SK-N-SH (cell line): ENCODE results near the gene LRRC34. TPM values are rescaled to one million over a fixed set of nuclear protein-coding genes. Genes with fewer than 3 reads are reported as not detected.
A peak's percentile ranks its signal among the peaks of the same experiment; 100 is the strongest.

Experiments used
- CTCF ChIA-PET: fragments of 300-600, 350-600 bp; formaldehyde crosslinking; extraction: SDS; loops from one replicate; lab custom pipeline; 2021; lab: Yijun Ruan, JAX
- POLR2A ChIA-PET: fragments of 350-600 bp; sonication (Branson Sonifier 250); formaldehyde crosslinking; extraction: SDS; loops from one replicate; lab custom pipeline; 2020; ENCODE audit warnings: antibody characterized with exemption, inconsistent platforms; lab: Yijun Ruan, JAX
- DNase-seq: peaks from one replicate; pipeline ENCODE4 v3.0.0; 2012
- H2AFZ ChIP-seq: fragments of 200-600 bp; sonication (generic); 2 replicates; pipeline ENCODE4 v1.8.1; 2016; ENCODE audit warnings: antibody characterized with exemption, mild to moderate bottlenecking, low read depth
- H3F3A ChIP-seq: fragments of 200-600 bp; sonication (generic); replicated peaks from 2 replicates; pipeline ENCODE3; 2016; ENCODE audit warnings: antibody characterized with exemption, mild to moderate bottlenecking; ENCODE audit not compliant: insufficient read depth
- H3K27ac ChIP-seq, 2 experiments: fragments of 200-500 bp in 1 of 2; fragments of 200-600 bp in 1 of 2; sonication (Bioruptor generic) in 1 of 2; sonication (generic), shearing (Covaris generic) in 1 of 2; 2 replicates each; pipeline versions ENCODE4 v1.5.1 to v1.6.1; 2014 to 2016; ENCODE audit warnings: low read depth in 2 of 2, inconsistent platforms in 1 of 2, low read length in 1 of 2, mild to moderate bottlenecking in 1 of 2, mixed read lengths in 1 of 2
- H3K27me3 ChIP-seq: fragments of 200-600 bp; sonication (generic), shearing (Covaris generic); 2 replicates; pipeline ENCODE4 v1.6.1; 2016; ENCODE audit warnings: mixed run types; ENCODE audit not compliant: insufficient read depth
- H3K36me3 ChIP-seq, 2 experiments: fragments of 200-500 bp in 1 of 2; fragments of 200-600 bp in 1 of 2; sonication (Bioruptor generic) in 1 of 2; sonication (generic) in 1 of 2; replicated peaks in 1 of 2; 2 replicates each; pipeline versions ENCODE3 to v1.5.1; 2014 to 2016; ENCODE audit warnings: low read length in 1 of 2, mild to moderate bottlenecking in 1 of 2; ENCODE audit not compliant: insufficient read depth in 2 of 2, control insufficient read depth in 1 of 2
- H3K4me1 ChIP-seq, 2 experiments: fragments of 200-500 bp in 1 of 2; fragments of 200-600 bp in 1 of 2; sonication (Bioruptor generic) in 1 of 2; sonication (generic), shearing (Covaris generic) in 1 of 2; 2 replicates each; pipeline versions ENCODE4 v1.5.1 to v1.6.1; 2014 to 2016; ENCODE audit warnings: low read depth in 1 of 2, low read length in 1 of 2, mixed run types in 1 of 2; ENCODE audit not compliant: insufficient read depth in 2 of 2, control insufficient read depth in 1 of 2
- H3K4me2 ChIP-seq: fragments of 200-600 bp; sonication (generic), shearing (Covaris generic); 2 replicates; pipeline ENCODE4 v1.6.1; 2017; ENCODE audit warnings: mixed run types
- H3K4me3 ChIP-seq, 2 experiments: fragments of 200-500 bp in 1 of 2; fragments of 200-600 bp in 1 of 2; sonication (Bioruptor generic) in 1 of 2; sonication (generic), shearing (Covaris generic) in 1 of 2; 2 replicates each; pipeline versions ENCODE4 v1.5.1 to v1.8.1; 2014 to 2016; ENCODE audit warnings: low read depth in 2 of 2, inconsistent platforms in 1 of 2, low read length in 1 of 2, mild to moderate bottlenecking in 1 of 2, mixed read lengths in 1 of 2, moderate library complexity in 1 of 2
- H3K79me2 ChIP-seq: fragments of 200-600 bp; sonication (generic); 2 replicates; pipeline ENCODE4 v1.8.1; 2017; ENCODE audit warnings: mild to moderate bottlenecking; ENCODE audit not compliant: insufficient read depth
- H3K9ac ChIP-seq: fragments of 200-600 bp; sonication (generic); 2 replicates; pipeline ENCODE4 v1.6.1; 2017; ENCODE audit warnings: mixed run types
- H3K9me2 ChIP-seq: fragments of 200-600 bp; sonication (generic); 2 replicates; pipeline ENCODE4 v1.6.1; 2017; ENCODE audit warnings: mixed run types
- H3K9me3 ChIP-seq: fragments of 200-600 bp; sonication (generic); 2 replicates; pipeline ENCODE4 v1.6.1; 2017; ENCODE audit warnings: mixed run types, mild to moderate bottlenecking, moderate library complexity
- H4K20me1 ChIP-seq: fragments of 200-600 bp; sonication (generic); 2 replicates; pipeline ENCODE4 v1.6.1; 2017; ENCODE audit warnings: mild to moderate bottlenecking, mixed run types; ENCODE audit not compliant: insufficient read depth
- ELF1 ChIP-seq: IDR thresholded peaks from 2 replicates; pipeline ENCODE4 v1.4.0; 2012
- FOXJ3 ChIP-seq: sonication (generic); formaldehyde crosslinking; IDR thresholded peaks from 2 replicates; pipeline ENCODE4 v1.5.1; 2020; ENCODE audit warnings: mild to moderate bottlenecking, missing genetic modification reagents
- FOXM1 ChIP-seq: IDR thresholded peaks from 2 replicates; pipeline ENCODE4 v1.4.0; 2012; ENCODE audit warnings: low read depth, mild to moderate bottlenecking
- GABPA ChIP-seq: IDR thresholded peaks from 2 replicates; pipeline ENCODE4 v1.4.0; 2012; ENCODE audit warnings: low read depth, mild to moderate bottlenecking
- MXI1 ChIP-seq: IDR thresholded peaks from 2 replicates; pipeline ENCODE4 v1.6.1; 2012; ENCODE audit warnings: mild to moderate bottlenecking, low read depth, low read length, improper control_type of control experiment
- NFIC ChIP-seq: IDR thresholded peaks from 2 replicates; pipeline ENCODE4 v1.4.0; 2012; ENCODE audit warnings: borderline replicate concordance
- NRF1 ChIP-seq: IDR thresholded peaks from 2 replicates; pipeline ENCODE4 v1.6.1; 2012; ENCODE audit warnings: low read depth, mild to moderate bottlenecking, low read length
- POLR2AphosphoS5 ChIP-seq: IDR thresholded peaks from 2 replicates; pipeline ENCODE4 v1.6.1; 2012; ENCODE audit warnings: low read depth, low read length
- RAD21 ChIP-seq: IDR thresholded peaks from 2 replicates; pipeline ENCODE4 v1.6.1; 2012; ENCODE audit warnings: mild to moderate bottlenecking, low read length
- RCOR1 ChIP-seq: fragments of 150-350 bp; IDR thresholded peaks from 2 replicates; pipeline ENCODE4 v1.6.1; 2017; ENCODE audit warnings: antibody characterized with exemption, low read length
- RFX5 ChIP-seq: IDR thresholded peaks from 2 replicates; pipeline ENCODE4 v1.6.1; 2012; ENCODE audit warnings: mild to moderate bottlenecking, improper control_type of control experiment, low read length
- RXRA ChIP-seq: IDR thresholded peaks from 2 replicates; pipeline ENCODE4 v1.4.0; 2012; ENCODE audit warnings: low read depth, mild to moderate bottlenecking, borderline replicate concordance
- SIN3A ChIP-seq: IDR thresholded peaks from 2 replicates; pipeline ENCODE4 v1.6.1; 2012; ENCODE audit warnings: low read depth, mild to moderate bottlenecking, low read length, moderate library complexity, borderline replicate concordance
- TAF1 ChIP-seq: IDR thresholded peaks from 2 replicates; pipeline ENCODE4 v1.6.1; 2012; ENCODE audit warnings: low read depth, mild to moderate bottlenecking, low read length, moderate library complexity, borderline replicate concordance
- TEAD4 ChIP-seq: IDR thresholded peaks from 2 replicates; pipeline ENCODE4 v1.4.0; 2012; ENCODE audit warnings: mild to moderate bottlenecking, borderline replicate concordance; ENCODE audit not compliant: insufficient read depth
- WGBS: methylation state at CpG from one replicate; pipeline ENCODE4 v1.1.6; 2017; ENCODE audit warnings: low lambda C conversion rate; 5-methylcytosine and 5-hydroxymethylcytosine counted together
- polyA plus RNA-seq, 3 experiments: library from polyadenylated mRNA; depleted of rRNA; stranded (reverse); fragments of >200 nt; gene quantifications; 2 replicates each; pipeline ENCODE4 v1.2.3, GENCODE V29; 2012
- TF ChIP-seq, protein P1 (sequence below): IDR thresholded peaks from 2 replicates; pipeline ENCODE4 v1.4.0; 2012; ENCODE audit warnings: low read depth
- TF ChIP-seq, protein P2 (sequence below): IDR thresholded peaks from 2 replicates; pipeline ENCODE4 v1.4.0; 2012; ENCODE audit warnings: low read depth, borderline replicate concordance
- TF ChIP-seq, protein P3 (sequence below): fragments of 150-350 bp; IDR thresholded peaks from 2 replicates; pipeline ENCODE4 v1.6.1; 2016; ENCODE audit warnings: mild to moderate bottlenecking, low read depth, low read length
- TF ChIP-seq, protein P4 (sequence below): IDR thresholded peaks from 2 replicates; pipeline ENCODE4; 2012

The LRRC34 gene, protein sequence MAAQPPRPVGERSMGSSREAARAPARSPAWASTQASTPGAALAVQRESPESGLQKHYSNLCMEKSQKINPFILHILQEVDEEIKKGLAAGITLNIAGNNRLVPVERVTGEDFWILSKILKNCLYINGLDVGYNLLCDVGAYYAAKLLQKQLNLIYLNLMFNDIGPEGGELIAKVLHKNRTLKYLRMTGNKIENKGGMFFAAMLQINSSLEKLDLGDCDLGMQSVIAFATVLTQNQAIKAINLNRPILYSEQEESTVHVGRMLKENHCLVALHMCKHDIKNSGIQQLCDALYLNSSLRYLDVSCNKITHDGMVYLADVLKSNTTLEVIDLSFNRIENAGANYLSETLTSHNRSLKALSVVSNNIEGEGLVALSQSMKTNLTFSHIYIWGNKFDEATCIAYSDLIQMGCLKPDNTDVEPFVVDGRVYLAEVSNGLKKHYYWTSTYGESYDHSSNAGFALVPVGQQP
- polyA plus RNA-seq (2012; rRNA removed) = 1.6 and 2.6 TPM in 2 replicates
- 2.2 and 2.3 TPM in 2 replicates for polyA plus RNA-seq (2012; cell fraction: cytosol; rRNA removed)
- 1.4 and 2.9 TPM in 2 replicates for polyA plus RNA-seq (2012; cell fraction: nucleus; rRNA removed)

DNA sequence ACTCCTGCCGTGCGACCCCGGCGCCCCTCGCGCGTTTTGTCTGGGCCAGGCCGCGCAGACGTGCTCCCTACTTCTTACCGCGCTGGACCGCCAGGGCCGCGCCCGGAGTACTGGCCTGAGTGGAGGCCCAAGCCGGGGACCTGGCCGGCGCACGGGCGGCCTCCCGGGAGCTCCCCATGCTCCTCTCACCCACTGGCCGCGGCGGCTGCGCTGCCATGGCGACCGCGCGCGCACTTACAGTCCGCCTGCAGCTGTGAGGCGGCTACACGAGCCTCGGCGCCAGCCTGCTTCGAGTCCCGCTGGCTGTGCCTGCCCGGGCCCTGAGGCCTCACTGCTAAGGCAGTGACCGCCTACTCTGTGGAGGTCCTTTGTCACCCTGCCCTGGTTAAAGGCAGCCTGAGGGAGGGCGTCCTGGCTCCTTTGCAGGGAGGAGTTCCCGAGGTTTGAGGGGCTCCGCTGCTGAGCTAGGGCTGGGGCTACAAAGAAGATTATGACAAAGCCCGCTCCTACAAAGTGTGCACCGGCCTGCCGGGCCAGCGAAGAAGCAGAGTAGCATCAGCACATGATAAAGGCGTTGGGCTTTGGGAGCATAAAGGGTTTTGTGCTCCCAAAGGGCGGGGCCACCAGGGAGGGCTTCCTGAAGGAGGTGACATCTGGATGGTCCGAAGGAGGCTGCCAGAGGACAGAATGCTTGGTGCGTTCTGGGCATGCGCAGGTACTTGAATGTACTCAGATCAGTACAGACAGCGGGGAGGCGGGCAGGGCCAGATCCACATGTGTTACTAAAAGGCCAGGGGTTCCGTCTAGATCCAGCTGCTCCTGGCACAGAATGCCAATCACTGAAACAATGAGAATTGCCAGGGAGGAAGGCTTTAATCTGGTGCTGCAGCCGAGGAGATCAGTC lies at the start of gene LRRC34, which contains the start of gene LRRIQ4:
Gene LRRC34, minus strand, starts transcription at position 573 of the 904 bp plus-strand sequence. Its CDS starts 356 bp downstream, at position 217.
Gene LRRIQ4, plus strand, starts transcription at position 539 of the 904 bp plus-strand sequence. CDS start 9,052 bp downstream, outside the sequence.
- peak within 1 kb of the TSS; percentile 55 to 71 for H3K4me3 ChIP-seq
- H3K9ac ChIP-seq = peak within 1 kb of the TSS; percentile 73
- peak within 1 kb of the TSS; percentile 99 for H2AFZ ChIP-seq
- H3K4me1 ChIP-seq = peaks cover 0 to 11% of the 10 kb centered on the region in 2 experiments; a peak in 2 of 4 replicates
- CTCF ChIA-PET = interaction anchor here (0.6 kb wide), 2 partner anchors 21 to 601 kb away, joined by 3 read pairs; no protein-coding TSS in a partner anchor
- H4K20me1 ChIP-seq = no peaks in the 10 kb centered on the region
- H3K27ac ChIP-seq = peak within 1 kb of the TSS; percentile 54 to 91
- peak; percentile 87 for DNase-seq
- 31% methylated on average over 17 of the region's 56 CpGs for WGBS
- no peaks in the 10 kb centered on the region for H3K27me3 ChIP-seq
- no peaks in the 10 kb centered on the region for H3K9me2 ChIP-seq
- H3K9me3 ChIP-seq = 0 out of 2 replicates have a peak, but pooled peaks cover 11% of the 10 kb centered on the region
- H3K79me2 ChIP-seq = no peaks in the 10 kb centered on the region
- no peaks in the 10 kb centered on the region for H3F3A ChIP-seq
- peak within 1 kb of the TSS; percentile 89 for H3K4me2 ChIP-seq
- H3K36me3 ChIP-seq = no peaks in the 10 kb centered on the region
- TF ChIP-seq MXI1 = peak; percentile 70
- TF ChIP-seq, protein P1, sequence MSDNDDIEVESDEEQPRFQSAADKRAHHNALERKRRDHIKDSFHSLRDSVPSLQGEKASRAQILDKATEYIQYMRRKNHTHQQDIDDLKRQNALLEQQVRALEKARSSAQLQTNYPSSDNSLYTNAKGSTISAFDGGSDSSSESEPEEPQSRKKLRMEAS = peak; percentile 76
- 0 out of 2 replicates have a peak, but pooled peaks have one; percentile 22 for TF ChIP-seq TAF1
- TF ChIP-seq ELF1 = no peak
- no peak for TF ChIP-seq GABPA
- peak; percentile 39; the same call in 1 of the 2 replicates for TF ChIP-seq RCOR1
- TF ChIP-seq NRF1 = peak; percentile 71
- POLR2A ChIA-PET = interaction anchor here (0.6 to 2.3 kb wide), 7 partner anchors 12 to 188 kb away, joined by 3 to 13 read pairs (median 4); partner anchors contain the start of genes ACTRT3, SEC62 and TERC

DNA sequence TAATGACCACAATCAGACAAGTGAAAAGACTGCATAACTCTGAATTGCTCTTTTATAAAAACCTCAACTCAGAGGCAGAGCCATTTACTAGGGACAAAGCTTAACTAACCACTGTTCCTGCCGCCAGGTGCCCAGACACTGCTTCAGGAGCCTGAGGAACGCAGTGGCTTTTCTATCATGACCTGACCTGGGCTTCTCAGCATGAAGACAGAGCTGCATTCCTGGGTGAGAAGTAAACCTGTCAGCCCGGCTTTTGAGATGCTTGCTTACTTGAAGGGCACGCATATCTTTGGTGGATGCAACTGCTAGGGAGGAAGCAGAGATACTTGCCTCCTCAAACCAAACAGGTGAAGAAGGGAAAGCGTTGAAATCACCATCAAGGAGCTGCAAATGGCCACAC lies 49.2 kb upstream of the LRRC34 start:
- no peaks in the 10 kb centered on the region for H3F3A ChIP-seq
- H3K36me3 ChIP-seq = no peaks in the 10 kb centered on the region
- no peaks in the 10 kb centered on the region for H4K20me1 ChIP-seq
- no peak overlapping the region for H3K9ac ChIP-seq
- no peaks in the 10 kb centered on the region for H3K9me3 ChIP-seq
- no peak for DNase-seq
- H2AFZ ChIP-seq = no peak overlapping the region
- no peaks in the 10 kb centered on the region for H3K4me1 ChIP-seq
- no peak overlapping the region for H3K4me3 ChIP-seq
- no peaks in the 10 kb centered on the region for H3K27me3 ChIP-seq
- WGBS = 75% methylated on average over 5 of the region's 5 CpGs
- POLR2A ChIA-PET = interaction anchor here (0.6 to 1.0 kb wide), 3 partner anchors 105 to 889 kb away, joined by 3 to 5 read pairs (median 4); partner anchors contain the start of gene SEC62
- CTCF ChIA-PET = interaction anchor here (0.6 to 1.9 kb wide), 10 partner anchors 10 to 255 kb away, joined by 3 to 6 read pairs (median 3); no protein-coding TSS in a partner anchor
- no peaks in the 10 kb centered on the region for H3K79me2 ChIP-seq
- no peak overlapping the region for H3K27ac ChIP-seq
- H3K4me2 ChIP-seq = no peak overlapping the region
- H3K9me2 ChIP-seq = no peaks in the 10 kb centered on the region
- TF ChIP-seq, protein P2, sequence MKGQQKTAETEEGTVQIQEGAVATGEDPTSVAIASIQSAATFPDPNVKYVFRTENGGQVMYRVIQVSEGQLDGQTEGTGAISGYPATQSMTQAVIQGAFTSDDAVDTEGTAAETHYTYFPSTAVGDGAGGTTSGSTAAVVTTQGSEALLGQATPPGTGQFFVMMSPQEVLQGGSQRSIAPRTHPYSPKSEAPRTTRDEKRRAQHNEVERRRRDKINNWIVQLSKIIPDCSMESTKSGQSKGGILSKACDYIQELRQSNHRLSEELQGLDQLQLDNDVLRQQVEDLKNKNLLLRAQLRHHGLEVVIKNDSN = no peak
- TF ChIP-seq, protein P1 = no peak
- TF ChIP-seq NFIC (no peak), TEAD4 (no peak), MXI1 (no peak), RXRA (no peak), RAD21 (no peak), FOXJ3 (CRISPR knock-in tag) (no peak), RFX5 (no peak), NRF1 (no peak), POLR2AphosphoS5 (no peak), SIN3A (no peak), FOXM1 (no peak), ELF1 (no peak)
- TF ChIP-seq, protein P3, sequence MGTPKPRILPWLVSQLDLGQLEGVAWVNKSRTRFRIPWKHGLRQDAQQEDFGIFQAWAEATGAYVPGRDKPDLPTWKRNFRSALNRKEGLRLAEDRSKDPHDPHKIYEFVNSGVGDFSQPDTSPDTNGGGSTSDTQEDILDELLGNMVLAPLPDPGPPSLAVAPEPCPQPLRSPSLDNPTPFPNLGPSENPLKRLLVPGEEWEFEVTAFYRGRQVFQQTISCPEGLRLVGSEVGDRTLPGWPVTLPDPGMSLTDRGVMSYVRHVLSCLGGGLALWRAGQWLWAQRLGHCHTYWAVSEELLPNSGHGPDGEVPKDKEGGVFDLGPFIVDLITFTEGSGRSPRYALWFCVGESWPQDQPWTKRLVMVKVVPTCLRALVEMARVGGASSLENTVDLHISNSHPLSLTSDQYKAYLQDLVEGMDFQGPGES = no peak
- TF ChIP-seq, protein P4, sequence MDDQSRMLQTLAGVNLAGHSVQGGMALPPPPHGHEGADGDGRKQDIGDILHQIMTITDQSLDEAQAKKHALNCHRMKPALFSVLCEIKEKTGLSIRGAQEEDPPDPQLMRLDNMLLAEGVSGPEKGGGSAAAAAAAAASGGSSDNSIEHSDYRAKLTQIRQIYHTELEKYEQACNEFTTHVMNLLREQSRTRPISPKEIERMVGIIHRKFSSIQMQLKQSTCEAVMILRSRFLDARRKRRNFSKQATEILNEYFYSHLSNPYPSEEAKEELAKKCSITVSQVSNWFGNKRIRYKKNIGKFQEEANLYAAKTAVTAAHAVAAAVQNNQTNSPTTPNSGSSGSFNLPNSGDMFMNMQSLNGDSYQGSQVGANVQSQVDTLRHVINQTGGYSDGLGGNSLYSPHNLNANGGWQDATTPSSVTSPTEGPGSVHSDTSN = no peak
